Motor neuron (in vitro differentiated cells): ENCODE results near the gene RUNX3. TPM values are rescaled to one million over a fixed set of nuclear protein-coding genes. Genes with fewer than 3 reads are reported as not detected.

Experiments used
- ATAC-seq, 8 experiments: fragments of 200-7000 bp; cut with Tn5 transposase; replicated peaks in 6 of 8; 2 replicates each; pipeline ENCODE4 v1.8.0; 2021; ENCODE audit warnings: mild to moderate bottlenecking in 8 of 8, moderate library complexity in 8 of 8
- H3K27ac ChIP-seq, 2 donors: fragments of 250-450 bp; sonication (Bioruptor Pico); 2 replicates each; pipeline ENCODE4 v1.9.0; 2021; ENCODE audit warnings: antibody characterized with exemption in 2 of 2, mild to moderate bottlenecking in 2 of 2, moderate library complexity in 1 of 2
- H3K4me1 ChIP-seq, 2 donors: fragments of 250-450 bp; sonication (Bioruptor Pico); replicated peaks in 1 of 2; 2 replicates each; pipeline ENCODE4 v1.6.1; 2021; ENCODE audit warnings: antibody characterized with exemption in 2 of 2, mild to moderate bottlenecking in 2 of 2, moderate library complexity in 1 of 2
- H3K4me3 ChIP-seq, 5 donors: fragments of 250-450 bp; sonication (Bioruptor Pico); 2 replicates each; pipeline ENCODE4 v1.9.0; 2021; ENCODE audit warnings: antibody characterized with exemption in 5 of 5, mild to moderate bottlenecking in 5 of 5, moderate library complexity in 4 of 5
- WGBS, 10 experiments: fragments of 450-650 bp; shearing (Covaris generic); methylation state at CpG; one replicate each; pipeline ENCODE4 v1.0.0; 2022; 5-methylcytosine and 5-hydroxymethylcytosine counted together
- in situ Hi-C, 9 experiments: fragments of 400-800 bp; cut with MboI; loops; one replicate each; pipeline ENCODE4 v1.15.0; 2021; ENCODE audit warnings: low sequenced_read_pairs in 9 of 9, low pct_unique_long_range_greater_than_20kb in 2 of 9; ENCODE audit not compliant: unreplicated experiment in 9 of 9
- total RNA-seq, 8 experiments: library from RNA; unstranded; fragments of 300-600 nt; gene quantifications; 2 replicates each; pipeline versions ENCODE4 v1.2.3 to v1.2.4, GENCODE V29; 2022

The RUNX3 gene
- total RNA-seq, 8 experiments from 2014 or later: 0.05 to 9.7 (median 0.21) TPM; not detected in 1

GRCh38 chr1:24878775-24879742 is 51.0 kb downstream of the RUNX3 start:
- no peak for ATAC-seq
- no peak overlapping the region for H3K4me3 ChIP-seq
- H3K27ac ChIP-seq: no peak overlapping the region
- H3K4me1 ChIP-seq: peaks cover 0 to 5% of the 10 kb centered on the region in 2 donors
- in situ Hi-C loops: no loop called here
- WGBS, 10 experiments: 18 to 90% (median 67%) methylated on average over 2 to 5 of the region's 7 CpGs; no CpG with 5 or more reads in 1 of the 10 experiments

- Histone ChIP-seq H3K27ac (no peak overlapping the region), H3K4me1 (peaks cover 0 to 5% of the 10 kb centered on the region in 2 donors), H3K4me3 (no peak overlapping the region)
- ATAC-seq: no peak
- WGBS, 10 experiments: 54 to 100% (median 91%) methylated on average over 2 to 6 of the region's 6 CpGs; no CpG with 5 or more reads in 1 of the 10 experiments
- in situ Hi-C loops: no loop called here
These were observed 52.0 kb downstream of the RUNX3 start for GRCh38 chr1:24878045-24878444.

GRCh38 chr1:24875991-24876506 is 54.0 kb downstream of the RUNX3 start:
- in situ Hi-C loops: no loop called here
- 0 to 100% (median 49%) methylated on average over 1 to 2 of the region's 8 CpGs; no CpG with 5 or more reads in 6 of the 10 experiments for WGBS, 10 experiments
- no peak overlapping the region for H3K4me3 ChIP-seq
- H3K4me1 ChIP-seq: peaks cover 0 to 5% of the 10 kb centered on the region in 2 donors
- ATAC-seq: peak in 3 of 8 experiments; percentile 52 to 82 (median 80)
- no peak overlapping the region for H3K27ac ChIP-seq

- in situ Hi-C loops: no loop called here
- Histone ChIP-seq H3K27ac (no peak overlapping the region), H3K4me1 (peaks cover 0 to 5% of the 10 kb centered on the region in 2 donors), H3K4me3 (no peak overlapping the region)
- 33 to 100% (median 77%) methylated on average over 1 to 5 of the region's 8 CpGs; no CpG with 5 or more reads in 2 of the 10 experiments for WGBS, 10 experiments
- ATAC-seq: peak in 4 of 8 experiments; percentile 16 to 42 (median 20)
These were observed 54.8 kb downstream of the RUNX3 start for GRCh38 chr1:24875257-24875656.

GRCh38 chr1:24874611-24875234 is 55.4 kb downstream of the RUNX3 start:
- peak in 3 of 8 experiments; percentile 35 to 70 (median 69) for ATAC-seq
- H3K27ac ChIP-seq: no peak overlapping the region
- WGBS, 10 experiments: 40 to 100% (median 77%) methylated on average over 2 to 14 of the region's 16 CpGs; no CpG with 5 or more reads in 2 of the 10 experiments
- in situ Hi-C loops: no loop called here
- peaks cover 0 to 5% of the 10 kb centered on the region in 2 donors for H3K4me1 ChIP-seq
- no peak overlapping the region for H3K4me3 ChIP-seq

- Histone ChIP-seq H3K4me3 (no peak overlapping the region), H3K4me1 (peaks cover 0 to 5% of the 10 kb centered on the region in 2 donors), H3K27ac (no peak overlapping the region)
- 28 to 100% (median 82%) methylated on average over 2 to 7 of the region's 7 CpGs; no CpG with 5 or more reads in 2 of the 10 experiments for WGBS, 10 experiments
- ATAC-seq: peak in 2 of 8 experiments; percentile 35 to 64
- in situ Hi-C loops: no loop called here
These were observed 56.0 kb downstream of the RUNX3 start for GRCh38 chr1:24874056-24874455.

- no peak for ATAC-seq
- H3K4me3 ChIP-seq: no peak overlapping the region
- peaks cover 0 to 5% of the 10 kb centered on the region in 2 donors for H3K4me1 ChIP-seq
- H3K27ac ChIP-seq: no peak overlapping the region
- WGBS, 10 experiments: 40 to 83% (median 53%) methylated on average over 1 of the region's 1 CpG; no CpG with 5 or more reads in 4 of the 10 experiments
- in situ Hi-C loops: no loop called here
These were observed 56.9 kb downstream of the RUNX3 start for GRCh38 chr1:24873148-24873547.

- no peak overlapping the region for H3K4me3 ChIP-seq
- peaks cover 0 to 5% of the 10 kb centered on the region in 2 donors for H3K4me1 ChIP-seq
- no peak overlapping the region for H3K27ac ChIP-seq
- ATAC-seq: no peak
- in situ Hi-C loops: no loop called here
- WGBS, 10 experiments: 74 to 100% (median 82%) methylated on average over 1 to 14 of the region's 19 CpGs; no CpG with 5 or more reads in 2 of the 10 experiments
These were observed 57.8 kb downstream of the RUNX3 start for GRCh38 chr1:24872061-24872850.

GRCh38 chr1:24871306-24871901 is 58.7 kb downstream of the RUNX3 start:
- peaks cover 0 to 2% of the 10 kb centered on the region in 2 donors for H3K4me1 ChIP-seq
- in situ Hi-C loops: no loop called here
- H3K27ac ChIP-seq: no peak overlapping the region
- no peak overlapping the region for H3K4me3 ChIP-seq
- ATAC-seq: no peak
- WGBS, 10 experiments: 80 to 100% (median 93%) methylated on average over 1 to 10 of the region's 11 CpGs; no CpG with 5 or more reads in 3 of the 10 experiments

GRCh38 chr1:24870551-24871195 is 59.4 kb downstream of the RUNX3 start:
- no peak for ATAC-seq
- no peaks in the 10 kb centered on the region for H3K4me1 ChIP-seq
- 0 to 75% (median 63%) methylated on average over 1 to 15 of the region's 20 CpGs; no CpG with 5 or more reads in 2 of the 10 experiments for WGBS, 10 experiments
- no peak overlapping the region for H3K27ac ChIP-seq
- in situ Hi-C loops: no loop called here
- no peak overlapping the region for H3K4me3 ChIP-seq

GRCh38 chr1:24868016-24868875 is 61.8 kb downstream of the RUNX3 start:
- WGBS, 10 experiments: 44 to 100% (median 78%) methylated on average over 1 to 20 of the region's 22 CpGs; no CpG with 5 or more reads in 3 of the 10 experiments
- H3K4me3 ChIP-seq: no peak overlapping the region

More at GRCh38 chr1:24868016-24868875, 61.8 kb downstream of the RUNX3 start:
- ATAC-seq: peak in 1 of 8 experiments; percentile 14
- Histone ChIP-seq H3K27ac (no peak overlapping the region), H3K4me1 (no peaks in the 10 kb centered on the region)
- in situ Hi-C loops: no loop called here
